Vagina (tissue), 2 donors: Measurements from ENCODE around the gene USE1.

Experiments
- CTCF ChIP-seq, 3 experiments: fragments of 450-650 bp in 2 of 3; fragments of 200-600 bp in 1 of 3; sonication (generic) in 1 of 3; IDR thresholded peaks; one replicate each; pipeline ENCODE4 v1.5.1; 2017 to 2019; ENCODE audit warnings: antibody characterized with exemption in 3 of 3, mild to moderate bottlenecking in 2 of 3, moderate library complexity in 2 of 3
- POLR2AphosphoS5 ChIP-seq, 2 donors: sonication (generic); formaldehyde crosslinking; IDR thresholded peaks; one replicate each; pipeline ENCODE4 v1.9.0; 2017; ENCODE audit warnings: antibody characterized with exemption in 2 of 2, mild to moderate bottlenecking in 2 of 2, low read depth in 1 of 2; ENCODE audit not compliant: insufficient read depth in 1 of 2

GRCh38 chr19:17243830-17244617 lies 28.9 kb downstream of the USE1 start:
- TF ChIP-seq CTCF (IDR thresholded peaks at IDR 0.05): no peak
- peak in 1 of 2 donors; percentile 27 for TF ChIP-seq POLR2AphosphoS5 (IDR thresholded peaks at IDR 0.05; ENCODE audit: insufficient read depth in 1 of 2, low read depth in 1 of 2)
